Activated CD4-positive, alpha-beta T cell treated with anti-CD3 and anti-CD28 coated beads, Interleukin-2, amount 10 ng/mL, durations not matched to agents 24 days and 14 days (primary cell): ENCODE measurements around the gene PIP4P1. TPM values are rescaled to one million over a fixed set of nuclear protein-coding genes. Genes with fewer than 3 reads are reported as not detected.
"Not testable (repeated sequence)": the region's sequence is repeated elsewhere in the genome, so short reads cannot be mapped to it uniquely, and the experiment has no call there.

ENCODE experiments used
- DNase-seq: peaks from one replicate; pipeline ENCODE4 v3.0.0; 2022
- H3K27ac Mint-ChIP-seq: one replicate; pipeline ENCODE4 v1.8.0; 2022; ENCODE audit warnings: mild to moderate bottlenecking, mixed read lengths
- H3K27me3 Mint-ChIP-seq: one replicate; pipeline ENCODE4 v1.8.0; 2022; ENCODE audit warnings: mixed read lengths
- H3K36me3 Mint-ChIP-seq: one replicate; pipeline ENCODE4 v1.8.0; 2022; ENCODE audit warnings: low read depth, mild to moderate bottlenecking, mixed read lengths
- H3K4me1 Mint-ChIP-seq: one replicate; pipeline ENCODE4 v1.8.0; 2021; ENCODE audit warnings: mixed read lengths
- H3K4me3 Mint-ChIP-seq: one replicate; pipeline ENCODE4 v1.8.0; 2022; ENCODE audit warnings: mild to moderate bottlenecking, moderate library complexity, mixed read lengths
- H3K9me3 Mint-ChIP-seq: one replicate; pipeline ENCODE4 v1.8.0; 2021; ENCODE audit warnings: mixed read lengths
- intact Hi-C: fragments of 100-400 bp; cut with micrococcal nuclease; formaldehyde crosslinking; loops from one replicate; pipeline ENCODE4 v1.15.1; 2023
- total RNA-seq: library from RNA; stranded (reverse); gene quantifications from 2 replicates; pipeline ENCODE4 v1.2.3, GENCODE V29; 2022

PIP4P1 gene
- 29.5 and 30.7 TPM in 2 replicates for total RNA-seq

GRCh38 chr14:20461225-20462141, at the start of gene PIP4P1:
Gene PIP4P1 (minus strand): TSS chr14:20461434. CDS start chr14:20461325, 109 bp downstream.
- H3K4me1 Mint-ChIP-seq: peaks cover 25% of the 10 kb centered on the region
- peaks cover under 1% of the 10 kb centered on the region for H3K27me3 Mint-ChIP-seq
- intact Hi-C loops: loop anchor here (1.0 kb wide), 2 partner anchors 8 to 118 kb away; partner anchors contain the start of genes PARP2 and PNP
- H3K27ac Mint-ChIP-seq: peak within 1 kb of the TSS; percentile 95
- H3K4me3 Mint-ChIP-seq: peak within 1 kb of the TSS; percentile 89
- peaks cover 24% of the 10 kb centered on the region for H3K36me3 Mint-ChIP-seq
- DNase-seq: peak; percentile 99
- no peaks in the 10 kb centered on the region for H3K9me3 Mint-ChIP-seq

- Mint-ChIP-seq H3K27ac (no peak overlapping the region), H3K36me3 (no peaks in the 10 kb centered on the region), H3K4me1 (no peaks in the 10 kb centered on the region), H3K27me3 (peaks cover 20% of the 10 kb centered on the region), H3K4me3 (no peak overlapping the region), H3K9me3 (no peaks in the 10 kb centered on the region)
- peak; percentile 32 for DNase-seq
- intact Hi-C loops: no loop called here
These were observed 47.1 kb upstream of the PIP4P1 start for GRCh38 chr14:20508367-20508766.

- peaks cover 20% of the 10 kb centered on the region for H3K27me3 Mint-ChIP-seq
- H3K36me3 Mint-ChIP-seq, H3K4me3 Mint-ChIP-seq, H3K9me3 Mint-ChIP-seq, intact Hi-C loops, H3K4me1 Mint-ChIP-seq, H3K27ac Mint-ChIP-seq, DNase-seq: not testable (repeated sequence)
These were observed 46.3 kb upstream of the PIP4P1 start for GRCh38 chr14:20507537-20507936.

GRCh38 chr14:20506752-20507151, 45.5 kb upstream of the PIP4P1 start:
- intact Hi-C loops, H3K4me3 Mint-ChIP-seq, H3K9me3 Mint-ChIP-seq, H3K36me3 Mint-ChIP-seq, DNase-seq, H3K4me1 Mint-ChIP-seq, H3K27ac Mint-ChIP-seq: not testable (repeated sequence)
- peaks cover 15% of the 10 kb centered on the region for H3K27me3 Mint-ChIP-seq

GRCh38 chr14:20506276-20506675, 45.0 kb upstream of the PIP4P1 start:
- H3K27me3 Mint-ChIP-seq: peaks cover 12% of the 10 kb centered on the region
- H3K4me1 Mint-ChIP-seq, intact Hi-C loops: not testable (repeated sequence)

GRCh38 chr14:20503898-20504297, 42.7 kb upstream of the PIP4P1 start:
- H3K36me3 Mint-ChIP-seq: no peaks in the 10 kb centered on the region
- DNase-seq: no peak
- no peaks in the 10 kb centered on the region for H3K4me1 Mint-ChIP-seq
- H3K4me3 Mint-ChIP-seq: no peak overlapping the region
- intact Hi-C loops: no loop called here
- no peaks in the 10 kb centered on the region for H3K9me3 Mint-ChIP-seq
- peaks cover 7% of the 10 kb centered on the region for H3K27me3 Mint-ChIP-seq
- no peak overlapping the region for H3K27ac Mint-ChIP-seq

More at GRCh38 chr14:20506276-20506675, 45.0 kb upstream of the PIP4P1 start:
- H3K9me3 Mint-ChIP-seq, H3K36me3 Mint-ChIP-seq, H3K27ac Mint-ChIP-seq, H3K4me3 Mint-ChIP-seq, DNase-seq: not testable (repeated sequence)

GRCh38 chr14:20501346-20501745, 40.1 kb upstream of the PIP4P1 start:
- intact Hi-C loops: no loop called here
- H3K4me3 Mint-ChIP-seq: no peak overlapping the region
- DNase-seq: no peak
- H3K9me3 Mint-ChIP-seq: no peaks in the 10 kb centered on the region
- peaks cover 7% of the 10 kb centered on the region for H3K27me3 Mint-ChIP-seq
- H3K4me1 Mint-ChIP-seq: no peaks in the 10 kb centered on the region
- no peak overlapping the region for H3K27ac Mint-ChIP-seq
- no peaks in the 10 kb centered on the region for H3K36me3 Mint-ChIP-seq

- peaks cover 7% of the 10 kb centered on the region for H3K27me3 Mint-ChIP-seq
- DNase-seq: no peak
- H3K36me3 Mint-ChIP-seq: no peaks in the 10 kb centered on the region
- H3K9me3 Mint-ChIP-seq: no peaks in the 10 kb centered on the region
- H3K27ac Mint-ChIP-seq: no peak overlapping the region
- H3K4me3 Mint-ChIP-seq: no peak overlapping the region
- intact Hi-C loops: no loop called here
- peaks cover 11% of the 10 kb centered on the region for H3K4me1 Mint-ChIP-seq
These were observed 38.6 kb upstream of the PIP4P1 start for GRCh38 chr14:20499881-20500280.

GRCh38 chr14:20499108-20499507, 37.9 kb upstream of the PIP4P1 start:
- no peaks in the 10 kb centered on the region for H3K36me3 Mint-ChIP-seq
- intact Hi-C loops: no loop called here
- DNase-seq: no peak
- peaks cover 4% of the 10 kb centered on the region for H3K27me3 Mint-ChIP-seq
- no peaks in the 10 kb centered on the region for H3K9me3 Mint-ChIP-seq
- H3K27ac Mint-ChIP-seq: no peak overlapping the region
- H3K4me1 Mint-ChIP-seq: peaks cover 12% of the 10 kb centered on the region
- H3K4me3 Mint-ChIP-seq: no peak overlapping the region

- Mint-ChIP-seq H3K27me3 (peaks cover 4% of the 10 kb centered on the region), H3K4me3 (no peak overlapping the region), H3K36me3 (no peaks in the 10 kb centered on the region), H3K9me3 (no peaks in the 10 kb centered on the region), H3K27ac (no peak overlapping the region), H3K4me1 (peaks cover 16% of the 10 kb centered on the region)
- no peak for DNase-seq
- intact Hi-C loops: no loop called here
These were observed 37.4 kb upstream of the PIP4P1 start for GRCh38 chr14:20498622-20499021.

- H3K4me3 Mint-ChIP-seq: no peak overlapping the region
- DNase-seq: no peak
- no peaks in the 10 kb centered on the region for H3K36me3 Mint-ChIP-seq
- no peaks in the 10 kb centered on the region for H3K27me3 Mint-ChIP-seq
- intact Hi-C loops: no loop called here
- H3K9me3 Mint-ChIP-seq: no peaks in the 10 kb centered on the region
- peak overlapping the region; percentile 50 for H3K27ac Mint-ChIP-seq
- H3K4me1 Mint-ChIP-seq: peaks cover 36% of the 10 kb centered on the region
These were observed 33.9 kb upstream of the PIP4P1 start for GRCh38 chr14:20494935-20495766.

GRCh38 chr14:20493634-20494033, 32.4 kb upstream of the PIP4P1 start:
- Mint-ChIP-seq H3K36me3 (no peaks in the 10 kb centered on the region), H3K4me3 (no peak overlapping the region), H3K4me1 (peaks cover 47% of the 10 kb centered on the region), H3K27me3 (no peaks in the 10 kb centered on the region), H3K9me3 (no peaks in the 10 kb centered on the region), H3K27ac (peak overlapping the region; percentile 48)
- no peak for DNase-seq
- intact Hi-C loops: no loop called here

- intact Hi-C loops: no loop called here
- no peak for DNase-seq
- H3K27me3 Mint-ChIP-seq: no peaks in the 10 kb centered on the region
- peaks cover 54% of the 10 kb centered on the region for H3K4me1 Mint-ChIP-seq
- H3K9me3 Mint-ChIP-seq: no peaks in the 10 kb centered on the region
- no peak overlapping the region for H3K4me3 Mint-ChIP-seq
- H3K36me3 Mint-ChIP-seq: no peaks in the 10 kb centered on the region
- H3K27ac Mint-ChIP-seq: peak overlapping the region; percentile 25
These were observed 31.3 kb upstream of the PIP4P1 start for GRCh38 chr14:20492486-20492885.

GRCh38 chr14:20490563-20490962, 29.3 kb upstream of the PIP4P1 start:
- no peaks in the 10 kb centered on the region for H3K36me3 Mint-ChIP-seq
- peak overlapping the region; percentile 13 for H3K4me3 Mint-ChIP-seq
- no peaks in the 10 kb centered on the region for H3K27me3 Mint-ChIP-seq
- intact Hi-C loops: no loop called here
- peaks cover 58% of the 10 kb centered on the region for H3K4me1 Mint-ChIP-seq
- no peaks in the 10 kb centered on the region for H3K9me3 Mint-ChIP-seq
- H3K27ac Mint-ChIP-seq: peak overlapping the region; percentile 21
- DNase-seq: no peak
